HG02571 (cell line): ENCODE measurements around the gene LDLRAD3.
"Not testable (repeated sequence)": the region's sequence is repeated elsewhere in the genome, so short reads cannot be mapped to it uniquely, and the experiment has no call there.

Experiments used
- ATAC-seq: cut with Tn5 transposase; IDR thresholded peaks from one replicate; pipeline ENCODE4 v1.9.1; 2021; ENCODE audit warnings: mild to moderate bottlenecking, moderate library complexity; ENCODE audit not compliant: unreplicated experiment

Gene LDLRAD3

DNA sequence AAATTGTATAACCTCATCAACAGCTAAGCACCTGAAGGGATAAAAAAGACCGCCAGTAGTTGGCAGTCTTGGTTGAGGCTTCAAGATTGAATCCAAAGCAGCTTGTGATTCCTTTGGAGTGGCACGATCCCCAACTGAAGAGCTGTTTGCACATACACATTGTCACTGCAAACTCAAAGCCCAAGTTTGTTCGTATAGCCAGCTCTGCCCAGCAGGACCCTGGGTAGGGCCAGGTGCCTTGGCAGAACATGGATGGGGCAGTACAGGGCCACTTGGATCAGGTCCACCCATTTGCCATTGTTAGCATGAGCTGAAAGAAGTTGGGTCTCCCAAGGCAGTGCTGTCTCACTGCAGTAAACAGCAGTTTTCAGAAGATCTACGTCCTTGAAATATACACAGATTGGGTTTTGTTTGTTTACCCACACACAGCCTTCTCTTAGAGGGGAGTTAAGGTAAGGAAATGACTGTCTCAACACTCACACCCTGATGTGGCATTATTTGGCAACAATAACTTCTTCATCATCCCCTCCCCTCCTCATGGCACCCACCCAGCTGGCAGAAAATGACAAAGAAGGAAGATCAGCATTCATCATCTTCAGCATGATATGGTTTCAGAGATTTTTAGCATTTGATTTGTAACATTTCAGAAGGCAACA is 212.4 kb downstream of the LDLRAD3 start:
- no peak for ATAC-seq

- ATAC-seq = no peak
Measured at GRCh38 chr11:36156817-36157519, 213.1 kb downstream of the LDLRAD3 start.

DNA sequence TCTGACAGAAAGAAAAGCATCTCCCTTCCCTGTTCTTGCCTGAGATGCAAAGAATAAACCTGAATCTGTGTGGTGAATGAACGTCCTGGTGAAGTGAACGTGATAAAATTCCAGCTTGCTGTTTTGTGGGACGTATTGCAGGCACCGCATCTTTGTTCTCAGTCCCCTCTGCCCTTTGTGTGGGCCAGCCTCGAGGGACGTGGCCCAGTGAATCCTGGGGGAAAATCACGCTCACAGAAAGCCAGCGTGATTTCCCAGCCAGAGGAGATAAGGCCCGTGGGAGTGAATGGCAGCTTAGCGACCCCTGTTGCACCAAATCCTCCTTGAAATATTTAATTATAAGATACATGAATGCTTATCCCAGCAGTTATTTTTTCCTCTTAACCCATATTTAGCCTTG is 216.2 kb downstream of the LDLRAD3 start:
- no peak for ATAC-seq

DNA sequence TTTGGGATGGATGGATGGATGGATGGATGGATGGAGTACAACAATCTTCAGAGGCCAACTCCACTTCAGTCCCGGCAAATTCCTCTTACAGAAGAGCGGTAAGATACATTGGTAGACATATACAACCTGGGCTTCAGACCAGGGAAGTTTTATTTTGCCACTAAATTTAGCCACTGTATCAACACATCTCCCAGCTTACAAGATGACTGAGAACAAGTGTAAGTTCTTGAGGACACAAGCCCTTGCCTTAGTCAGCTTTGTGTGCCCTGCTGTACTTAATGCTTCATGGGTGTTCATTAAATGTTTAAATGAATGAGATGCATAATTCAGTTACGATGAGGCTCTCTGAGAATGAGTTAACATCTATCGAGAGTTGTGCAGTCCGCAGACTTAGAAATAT is 217.7 kb downstream of the LDLRAD3 start:
- no peak for ATAC-seq

- ATAC-seq = no peak
Measured at GRCh38 chr11:36162006-36162882, 218.4 kb downstream of the LDLRAD3 start.

DNA sequence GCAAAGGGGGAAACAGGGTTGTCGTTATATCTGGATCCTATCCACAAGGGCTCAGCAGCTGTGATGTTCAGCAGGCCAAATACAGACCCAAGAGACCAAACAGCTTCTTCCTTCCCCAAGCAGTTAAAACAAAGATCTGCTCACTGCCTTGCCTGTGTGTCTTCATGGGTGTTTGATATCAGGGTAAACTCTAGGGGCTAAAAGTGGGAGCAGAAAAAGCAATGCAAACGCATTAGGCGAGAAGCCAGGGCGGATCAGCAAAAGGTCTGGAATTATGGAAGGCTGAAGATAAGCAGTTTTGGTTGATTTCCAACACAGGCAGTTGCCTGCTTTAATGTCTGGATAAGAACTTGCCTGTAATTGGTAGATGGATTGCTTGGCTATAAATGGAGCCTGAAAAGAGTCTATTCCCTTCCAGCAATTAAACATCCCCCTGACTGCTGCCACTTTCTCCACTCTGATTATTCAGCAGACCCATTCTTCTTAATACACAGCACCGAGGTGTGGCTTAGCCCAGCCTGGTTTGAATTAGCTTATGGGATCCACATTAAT is 219.1 kb downstream of the LDLRAD3 start:
- no peak for ATAC-seq

DNA sequence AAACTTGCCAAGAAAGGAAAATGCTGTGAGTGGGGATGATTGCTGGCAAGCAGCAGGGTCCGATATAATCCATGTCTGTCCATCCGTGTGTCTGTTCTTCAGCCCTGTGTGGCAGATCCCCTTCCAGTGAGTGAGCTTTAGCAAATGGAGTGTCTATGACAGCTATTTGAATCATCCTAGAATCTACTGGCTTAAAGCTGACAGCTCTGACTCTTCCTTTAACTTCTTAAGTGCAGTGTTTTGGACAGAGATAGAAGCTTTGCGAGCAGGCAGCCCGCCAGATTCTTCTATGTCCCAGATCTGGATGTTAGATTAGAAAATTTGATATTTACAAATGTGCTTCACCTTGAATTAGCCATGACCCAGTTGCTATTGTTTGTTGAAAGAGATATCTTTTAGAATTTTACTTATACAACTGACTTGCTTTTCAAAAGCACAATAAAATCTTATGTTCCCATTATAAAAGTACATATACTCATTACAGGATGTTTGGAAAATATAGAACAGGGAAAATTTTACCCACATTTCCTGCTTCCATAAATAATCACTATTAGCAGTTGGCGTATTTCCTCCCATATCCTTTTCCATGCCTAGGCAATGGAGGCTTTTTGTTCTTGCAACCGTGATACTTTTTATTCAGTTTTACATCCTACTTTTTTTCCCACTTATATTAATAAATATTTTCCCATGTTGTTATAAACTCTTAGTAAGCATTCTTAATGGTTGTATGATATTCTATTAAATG is 220.8 kb downstream of the LDLRAD3 start:
- ATAC-seq = no peak

DNA sequence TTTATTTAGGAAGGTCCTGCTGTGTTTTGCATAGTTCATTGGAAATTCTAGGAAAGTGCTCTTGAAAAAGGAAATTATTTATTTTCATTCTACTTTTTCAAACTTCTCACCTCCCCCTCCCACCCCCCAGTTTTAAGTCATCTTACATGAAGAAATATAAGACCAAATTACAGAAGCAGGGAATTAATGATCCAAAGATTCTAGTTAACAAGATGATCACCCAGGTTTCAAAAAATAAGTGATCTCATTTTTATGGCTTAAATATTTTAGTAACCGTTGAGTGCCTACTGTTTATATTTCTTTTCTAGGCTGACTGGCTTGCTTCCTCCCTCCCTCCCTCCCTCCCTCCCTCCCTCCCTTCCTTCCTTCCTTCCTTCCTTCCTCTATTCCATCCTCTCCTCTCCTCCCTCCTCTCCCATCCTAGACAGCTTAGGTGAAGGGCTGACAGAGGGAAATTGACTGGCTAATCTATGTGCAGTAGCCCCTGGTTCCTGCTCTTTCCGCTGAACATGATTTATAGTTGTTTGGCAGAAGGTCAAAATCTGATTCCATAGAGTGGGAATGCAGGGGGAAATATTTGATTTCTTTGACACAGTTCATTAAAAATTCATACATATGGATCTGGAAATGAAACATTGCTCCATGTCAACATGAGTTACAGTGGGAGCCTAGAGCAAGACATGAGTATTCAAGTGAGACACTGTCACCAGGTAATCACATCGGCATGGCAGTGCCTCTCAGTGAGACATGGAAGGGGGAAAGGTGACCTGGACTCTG is 221.9 kb downstream of the LDLRAD3 start:
- no peak for ATAC-seq

DNA sequence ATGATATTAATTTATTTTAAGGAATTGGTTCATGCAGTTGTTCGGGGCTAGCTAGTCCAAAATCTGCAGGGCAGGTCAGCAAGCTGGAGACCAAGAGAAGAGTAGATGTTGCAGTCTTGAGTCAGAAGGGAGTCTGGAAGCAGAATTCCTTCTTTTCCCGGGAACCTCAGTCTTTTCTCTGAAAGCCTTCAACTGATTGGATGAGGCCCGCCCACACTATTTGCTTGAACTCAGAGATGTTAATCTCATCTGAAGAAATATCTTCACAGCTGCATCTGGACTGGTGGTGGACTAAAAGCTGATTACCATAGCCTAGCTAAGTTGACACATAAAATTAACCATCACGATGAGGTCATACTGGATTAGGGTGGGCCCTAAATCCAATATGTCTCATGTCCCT is 223.2 kb downstream of the LDLRAD3 start:
- no peak for ATAC-seq

- ATAC-seq = no peak
Measured at GRCh38 chr11:36167729-36168128, 223.9 kb downstream of the LDLRAD3 start.

DNA sequence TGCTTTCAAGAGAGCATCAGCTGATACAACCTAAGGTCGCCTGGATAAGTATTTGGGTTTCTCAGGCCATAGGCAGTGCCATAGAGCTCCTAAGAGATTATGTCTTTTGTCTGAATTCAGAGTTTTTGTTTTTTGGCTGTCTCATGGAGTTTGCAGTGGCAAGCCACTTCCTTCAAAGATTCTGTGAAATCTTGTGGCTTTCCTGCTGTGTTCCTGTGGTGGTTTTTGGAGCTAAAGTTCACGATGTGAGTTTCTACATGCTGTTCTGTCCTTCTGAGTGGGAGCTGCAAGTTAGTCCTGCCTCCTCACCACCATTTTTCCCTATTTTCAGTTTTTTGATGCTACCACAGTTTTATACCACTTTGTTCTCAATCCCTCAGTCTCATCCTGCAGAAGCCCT is 234.0 kb downstream of the LDLRAD3 start:
- ATAC-seq = no peak

DNA sequence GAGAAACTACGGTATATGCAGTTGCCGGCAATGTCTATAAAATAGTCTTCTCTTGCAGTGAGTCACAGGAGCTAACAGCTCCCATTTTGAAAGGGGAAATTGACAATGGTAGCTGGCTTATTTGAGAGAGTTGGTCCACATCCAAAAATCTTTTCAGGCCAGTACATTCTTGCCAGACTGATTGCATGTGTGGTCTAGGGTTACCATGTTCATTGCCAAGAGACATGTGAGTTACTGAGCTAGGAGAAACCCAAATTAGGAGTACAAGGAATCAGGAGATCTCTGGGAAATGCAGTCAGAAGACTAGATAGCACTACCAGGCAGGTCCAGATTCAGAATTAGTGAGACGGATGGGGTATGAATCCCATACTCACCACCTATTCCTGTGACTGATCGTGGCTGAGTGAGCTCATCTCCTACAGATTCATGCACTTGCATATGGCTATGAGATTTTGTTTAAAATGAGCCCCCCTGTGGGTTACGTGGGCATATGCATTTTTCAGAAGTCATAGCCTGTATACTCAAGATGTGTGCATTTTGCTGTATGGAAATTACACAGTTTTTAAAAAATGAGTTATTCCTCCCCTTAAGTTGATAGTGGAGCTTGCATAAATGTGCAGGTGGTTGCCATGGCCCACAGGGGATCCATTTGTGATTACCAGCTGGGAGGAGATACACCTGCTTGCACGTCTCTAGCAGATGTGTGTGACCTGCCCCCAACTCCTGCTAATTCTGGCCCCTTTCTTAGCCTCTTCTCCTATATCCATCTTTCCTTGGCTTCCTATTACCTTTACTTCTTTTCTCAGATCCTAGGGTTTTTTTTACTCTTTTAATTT is 242.7 kb downstream of the LDLRAD3 start:
- ATAC-seq = no peak

GRCh38 chr11:36187622-36188021 is 243.8 kb downstream of the LDLRAD3 start:
- ATAC-seq = no peak

DNA sequence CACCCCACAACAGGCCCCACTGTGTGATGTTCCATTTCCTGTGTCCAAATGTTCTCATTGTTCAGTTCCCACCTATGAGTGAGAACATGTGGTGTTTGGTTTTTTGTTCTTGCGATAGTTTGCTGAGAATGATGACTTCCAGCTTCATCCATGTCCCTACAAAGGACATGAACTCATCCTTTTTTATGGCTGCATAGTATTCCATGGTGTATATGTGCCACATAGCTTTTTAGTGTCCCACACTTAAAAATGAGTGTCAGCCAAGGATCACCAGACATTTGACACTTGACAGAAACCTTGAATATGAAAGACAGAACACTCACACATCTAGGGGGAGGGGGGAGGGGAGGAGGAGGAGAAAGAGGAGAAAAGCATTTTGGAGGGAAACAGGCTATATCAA is 245.9 kb downstream of the LDLRAD3 start:
- not testable (repeated sequence) for ATAC-seq

DNA sequence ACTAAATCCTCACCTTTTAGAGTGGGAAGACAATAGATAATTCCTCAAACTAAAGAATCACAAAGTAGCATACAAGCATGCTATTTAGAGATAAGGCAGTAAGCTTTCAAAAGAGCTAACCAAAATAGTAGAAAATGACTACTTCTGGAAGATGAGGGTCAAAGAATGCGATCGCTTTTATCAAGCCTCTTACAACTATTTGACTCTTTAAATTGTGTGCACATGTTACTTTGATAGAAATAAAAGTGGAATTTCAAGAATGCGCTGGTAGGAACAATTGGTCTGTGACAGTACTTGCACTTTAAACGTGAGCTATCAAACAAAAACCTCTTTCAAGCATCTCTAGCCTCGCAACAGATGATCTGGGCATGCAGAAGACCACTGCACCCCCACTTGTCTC is 248.1 kb downstream of the LDLRAD3 start:
- no peak for ATAC-seq

DNA sequence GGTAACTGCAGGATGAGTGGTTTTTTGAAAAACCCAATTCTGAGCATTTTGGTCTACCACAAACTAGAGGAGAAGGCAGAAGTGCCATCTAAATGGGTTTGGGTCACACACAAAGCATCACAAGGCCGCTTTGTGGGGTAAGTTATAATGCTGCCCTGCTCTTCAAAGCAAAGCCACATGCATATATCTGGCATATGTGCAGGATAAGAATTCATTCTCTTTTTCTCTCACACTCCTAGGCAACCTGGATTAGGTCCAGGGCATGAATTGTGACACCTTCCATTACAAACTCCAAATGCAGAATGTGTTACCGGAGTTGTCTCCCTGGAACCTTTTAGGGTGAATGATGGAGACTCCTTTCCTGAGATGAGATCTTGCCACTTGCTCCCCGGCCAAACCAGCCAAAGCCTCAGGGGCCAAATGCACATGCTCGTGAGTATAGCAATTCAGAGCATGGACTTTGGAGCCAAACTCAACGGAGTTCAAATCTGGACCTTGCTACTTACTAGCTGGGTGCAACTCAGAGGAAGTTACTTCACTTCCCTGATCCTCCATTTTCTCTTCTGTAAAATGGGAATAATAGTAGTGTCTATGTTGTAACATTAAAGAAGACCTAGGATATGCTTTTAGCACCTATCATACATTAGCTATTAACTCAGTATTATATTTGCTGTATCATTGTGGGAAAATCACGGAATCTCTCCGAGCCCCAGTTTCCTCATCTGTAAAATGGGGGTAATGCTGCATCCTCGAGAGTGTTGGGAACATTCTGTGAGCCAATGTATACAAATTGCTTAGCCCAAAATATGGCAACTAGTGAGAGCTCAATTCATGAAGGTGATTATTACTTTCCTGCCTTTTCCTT is 248.8 kb downstream of the LDLRAD3 start:
- no peak for ATAC-seq

GRCh38 chr11:36193290-36193619 is 249.4 kb downstream of the LDLRAD3 start:
- ATAC-seq = no peak

DNA sequence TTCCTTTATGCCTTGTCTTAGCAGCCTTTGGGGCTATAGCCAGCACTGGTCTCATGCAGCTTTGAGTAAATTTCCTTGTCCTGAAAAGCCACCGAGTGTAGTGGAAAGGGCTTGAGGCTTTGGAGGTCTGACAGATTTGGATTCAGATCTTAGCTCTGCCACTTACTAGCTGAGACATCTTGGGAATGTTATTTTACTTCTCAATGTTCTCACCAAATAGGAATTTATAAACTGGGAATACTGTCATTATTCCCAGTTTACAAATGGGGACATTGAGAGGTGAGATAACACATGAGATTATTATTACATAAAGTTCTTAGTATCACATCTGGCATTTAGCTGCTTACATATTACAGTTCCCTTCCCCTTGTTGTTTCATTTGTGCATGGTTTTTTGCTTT is 249.9 kb downstream of the LDLRAD3 start:
- no peak for ATAC-seq
